Activated naive CD8-positive, alpha-beta T cell (primary cell): ENCODE results near the gene CROCC2.

Experiments
- H3K27ac Mint-ChIP-seq: one replicate; pipeline ENCODE4 v1.8.0; 2021; ENCODE audit warnings: mixed read lengths
- H3K27me3 Mint-ChIP-seq: one replicate; pipeline ENCODE4 v1.8.0; 2021; ENCODE audit warnings: mixed read lengths
- H3K36me3 Mint-ChIP-seq: one replicate; pipeline ENCODE4 v1.8.0; 2021; ENCODE audit warnings: mixed read lengths
- H3K4me1 Mint-ChIP-seq: one replicate; pipeline ENCODE4 v1.8.0; 2021; ENCODE audit warnings: low read depth, mixed read lengths
- H3K4me3 Mint-ChIP-seq: one replicate; pipeline ENCODE4 v1.8.0; 2021; ENCODE audit warnings: mild to moderate bottlenecking, mixed read lengths
- H3K9me3 Mint-ChIP-seq: one replicate; pipeline ENCODE4 v1.8.0; 2021; ENCODE audit warnings: low read depth, mixed read lengths

Gene CROCC2

GRCh38 chr2:240906911-240907590 is 915 bp downstream of the CROCC2 start:
- Mint-ChIP-seq H3K36me3 (no peaks in the 10 kb centered on the region), H3K9me3 (no peaks in the 10 kb centered on the region), H3K27me3 (peaks cover 4% of the 10 kb centered on the region), H3K4me3 (no peak overlapping the region), H3K27ac (no peak overlapping the region), H3K4me1 (no peaks in the 10 kb centered on the region)

DNA sequence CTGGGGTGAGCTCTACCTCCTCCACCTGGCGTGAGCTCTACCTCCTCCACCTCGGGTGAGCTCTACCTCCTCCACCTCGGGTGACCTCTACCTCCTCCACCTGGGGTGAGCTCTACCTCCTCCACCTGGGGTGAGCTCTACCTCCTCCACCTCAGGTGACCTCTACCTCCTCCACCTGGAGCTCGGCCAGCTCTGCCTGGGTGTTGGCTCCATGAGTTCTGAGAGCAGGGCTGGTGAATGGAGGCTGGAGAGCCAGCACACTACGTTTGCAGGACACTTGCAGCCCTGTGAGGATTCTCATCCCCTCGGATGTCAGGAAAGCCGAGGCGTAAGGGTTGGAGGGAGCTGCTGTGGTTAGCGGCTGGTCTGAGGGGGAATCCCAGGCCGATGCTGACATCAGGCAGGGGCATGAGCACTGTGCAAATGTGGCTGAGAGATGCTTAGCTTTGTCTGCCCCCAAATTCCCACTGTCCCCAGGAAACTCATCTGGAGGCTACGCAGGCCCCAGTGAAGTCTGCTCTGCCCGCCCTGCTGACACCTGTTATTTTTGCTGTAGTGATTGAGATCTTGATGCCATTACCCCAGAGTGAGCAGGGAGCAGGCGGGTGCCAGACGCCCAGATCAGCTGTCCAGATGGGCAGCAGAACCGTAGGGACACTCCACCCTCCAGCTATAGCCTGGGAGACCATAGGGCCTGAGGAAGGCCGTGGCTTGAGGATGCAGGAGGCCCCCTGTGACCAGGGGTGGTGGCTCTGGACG is 3.3 kb downstream of the CROCC2 start:
- Mint-ChIP-seq H3K27me3 (peaks cover 7% of the 10 kb centered on the region), H3K4me3 (no peak overlapping the region), H3K9me3 (no peaks in the 10 kb centered on the region), H3K36me3 (peaks cover 2% of the 10 kb centered on the region), H3K27ac (no peak overlapping the region), H3K4me1 (no peaks in the 10 kb centered on the region)

DNA sequence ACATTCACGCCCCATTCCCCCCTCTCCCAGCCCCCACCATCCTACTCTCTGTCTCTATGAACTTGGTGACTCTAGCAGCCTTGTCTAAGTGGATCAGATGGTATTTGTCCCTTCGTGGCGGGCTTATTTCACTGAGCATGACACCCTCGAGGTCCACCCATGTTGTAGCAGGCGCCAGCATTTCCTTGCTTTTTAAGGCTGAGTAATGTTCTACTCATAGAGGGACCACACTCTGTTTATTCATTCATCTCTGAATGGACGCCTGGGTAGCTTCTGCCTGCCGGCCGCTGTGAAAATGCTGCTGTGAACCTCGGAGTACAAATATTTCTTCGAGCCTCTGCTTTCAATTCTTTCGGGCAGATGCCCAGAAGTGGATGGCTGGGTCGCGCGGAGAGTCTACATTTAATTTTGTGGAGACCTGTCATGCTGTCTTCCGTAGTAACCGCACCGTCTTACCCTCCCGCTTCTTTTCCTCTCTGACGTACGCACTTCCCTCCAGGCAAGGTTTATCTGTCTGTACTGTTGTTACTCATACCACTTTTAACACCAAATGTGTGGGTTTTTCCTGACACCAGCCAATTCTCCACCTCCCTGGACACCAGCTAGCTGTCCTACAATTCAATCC is 5.6 kb downstream of the CROCC2 start:
- Mint-ChIP-seq H3K27me3 (peaks cover 7% of the 10 kb centered on the region), H3K4me1 (peaks cover 2% of the 10 kb centered on the region), H3K9me3 (no peaks in the 10 kb centered on the region), H3K4me3 (no peak overlapping the region), H3K36me3 (peaks cover 2% of the 10 kb centered on the region), H3K27ac (no peak overlapping the region)

DNA sequence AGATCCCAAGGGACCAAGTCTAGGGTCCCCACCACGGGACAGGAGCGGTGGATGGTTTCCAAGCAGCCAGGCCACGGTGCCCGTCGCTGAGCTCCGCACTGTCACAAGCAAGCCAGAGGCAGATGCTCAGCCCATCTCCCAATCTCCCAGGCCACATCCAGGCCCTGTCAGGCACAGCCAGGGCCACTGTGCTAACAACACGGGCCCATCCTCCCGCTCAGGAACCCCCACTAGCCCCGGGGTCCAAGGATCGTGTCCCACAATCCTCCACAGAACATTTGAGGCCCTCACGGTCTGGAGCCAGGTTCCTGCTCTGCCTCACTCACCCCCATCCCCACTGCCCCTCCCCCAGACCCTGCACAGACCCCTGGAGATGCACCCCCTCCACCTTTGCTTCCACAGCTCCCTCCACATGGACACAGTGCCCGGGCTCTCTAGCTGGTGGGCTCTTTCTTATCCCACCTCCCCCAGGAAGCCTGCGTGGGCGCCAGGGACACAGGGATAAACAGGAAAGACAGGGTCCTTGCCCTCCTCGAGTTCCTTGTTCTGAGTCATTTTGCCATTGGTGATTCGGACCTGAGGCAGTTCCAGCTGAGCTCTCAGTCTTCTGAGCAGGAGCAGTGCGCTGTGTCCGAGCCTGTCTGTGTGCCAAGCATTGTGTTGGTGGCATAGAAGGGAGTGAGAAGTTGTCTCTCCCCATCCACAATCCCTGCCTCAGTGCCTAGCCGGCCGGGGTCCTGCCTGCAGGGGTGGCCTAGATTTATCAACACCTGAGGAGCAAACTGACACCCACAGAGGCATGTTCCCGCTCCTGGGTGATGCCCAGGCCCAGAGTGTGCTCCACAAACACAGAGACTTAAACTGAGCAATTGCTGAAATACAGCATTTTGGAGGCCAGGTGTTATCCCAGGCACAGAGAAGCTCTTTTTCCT is 7.0 kb downstream of the CROCC2 start:
- Mint-ChIP-seq H3K27ac (no peak overlapping the region), H3K36me3 (peaks cover 2% of the 10 kb centered on the region), H3K9me3 (no peaks in the 10 kb centered on the region), H3K27me3 (peaks cover 7% of the 10 kb centered on the region), H3K4me1 (peaks cover 2% of the 10 kb centered on the region), H3K4me3 (no peak overlapping the region)

DNA sequence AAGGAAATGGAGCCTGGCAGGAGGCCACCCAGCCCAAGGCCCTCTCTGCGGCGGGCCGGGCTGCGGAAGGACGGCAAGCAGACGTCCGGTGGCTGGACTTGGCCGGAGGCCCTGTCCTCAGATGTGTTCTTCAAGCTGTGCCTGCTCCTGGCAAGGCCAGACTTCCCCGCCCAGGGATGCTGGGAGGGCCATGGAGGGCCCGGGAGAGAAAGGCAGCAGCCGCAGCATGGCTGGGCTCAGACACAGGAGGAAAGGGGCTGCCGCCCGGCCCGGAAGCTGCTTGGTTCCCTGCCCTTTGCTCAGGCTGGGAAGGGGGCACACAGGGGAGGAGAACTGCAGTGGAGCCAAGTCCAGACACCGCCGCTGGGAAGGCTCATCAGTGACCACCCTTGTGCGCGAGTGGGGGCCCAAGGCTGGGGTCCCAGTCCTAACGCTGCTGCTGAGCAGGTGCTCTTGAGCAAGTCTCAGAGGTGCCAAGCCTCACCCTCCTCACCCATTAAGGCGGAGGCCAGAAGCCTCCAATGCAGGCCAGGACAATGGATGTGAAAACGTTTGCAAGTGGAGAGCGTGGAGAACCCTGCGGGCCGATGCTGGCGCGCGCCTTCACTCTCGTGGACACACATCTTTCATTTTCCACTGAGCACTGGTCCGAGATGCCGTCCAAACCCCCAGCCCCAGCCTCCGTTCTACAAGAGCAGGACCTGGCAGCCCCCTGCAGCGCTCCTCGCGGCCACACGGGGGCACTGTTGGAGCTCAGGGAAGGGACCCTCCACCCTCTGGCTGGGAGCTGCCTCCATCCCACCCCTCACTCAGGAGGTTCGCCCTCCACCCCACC is 7.9 kb downstream of the CROCC2 start:
- H3K36me3 Mint-ChIP-seq = peaks cover 2% of the 10 kb centered on the region
- peaks cover 2% of the 10 kb centered on the region for H3K4me1 Mint-ChIP-seq
- no peak overlapping the region for H3K27ac Mint-ChIP-seq
- H3K4me3 Mint-ChIP-seq = no peak overlapping the region
- peaks cover 7% of the 10 kb centered on the region for H3K27me3 Mint-ChIP-seq
- H3K9me3 Mint-ChIP-seq = no peaks in the 10 kb centered on the region

DNA sequence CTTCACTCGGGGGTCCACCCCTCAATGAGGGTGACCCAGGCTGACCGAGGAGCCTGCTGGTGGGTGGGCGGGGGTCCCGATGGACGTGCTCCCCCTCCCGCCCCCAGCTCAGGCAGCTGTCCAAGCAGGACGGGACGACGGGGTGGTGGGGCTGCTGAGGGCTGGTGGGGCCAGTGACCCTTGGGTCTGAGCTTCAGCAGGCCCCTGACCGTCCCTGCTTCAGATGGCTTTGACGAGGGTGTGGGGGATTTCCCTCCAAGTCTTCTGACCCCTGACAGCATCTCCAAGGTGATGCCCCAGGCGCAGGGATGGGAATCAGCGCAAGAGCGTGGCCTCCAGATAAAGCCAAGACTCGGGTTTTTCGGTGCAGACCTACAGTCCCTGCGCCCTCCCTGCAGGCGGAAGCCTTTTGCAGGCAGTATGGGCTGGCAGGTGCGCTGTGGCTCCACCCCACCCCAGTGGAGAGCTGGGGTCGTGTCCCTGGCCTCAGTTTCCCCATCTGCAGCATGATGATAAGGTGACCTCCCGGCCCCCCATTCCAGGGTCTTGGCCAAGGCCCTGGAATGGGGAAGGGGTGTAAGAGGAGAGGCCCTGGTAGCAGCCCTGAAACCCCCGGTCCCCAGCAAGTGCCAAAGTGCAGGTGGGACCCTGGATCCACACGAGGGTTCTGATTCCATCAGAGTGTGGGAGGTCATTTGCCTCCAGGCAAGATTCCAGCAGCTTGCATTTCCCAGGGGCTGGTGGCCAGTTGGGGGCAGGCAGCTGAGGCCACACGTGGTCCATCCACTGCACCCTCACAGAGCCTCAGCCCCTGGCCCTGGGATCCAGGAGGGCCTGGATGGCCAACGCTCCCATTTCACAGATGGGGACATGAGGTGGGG is 8.7 kb downstream of the CROCC2 start:
- no peak overlapping the region for H3K4me3 Mint-ChIP-seq
- no peak overlapping the region for H3K27ac Mint-ChIP-seq
- peaks cover 7% of the 10 kb centered on the region for H3K27me3 Mint-ChIP-seq
- peaks cover 2% of the 10 kb centered on the region for H3K36me3 Mint-ChIP-seq
- peaks cover 2% of the 10 kb centered on the region for H3K4me1 Mint-ChIP-seq
- H3K9me3 Mint-ChIP-seq = no peaks in the 10 kb centered on the region

DNA sequence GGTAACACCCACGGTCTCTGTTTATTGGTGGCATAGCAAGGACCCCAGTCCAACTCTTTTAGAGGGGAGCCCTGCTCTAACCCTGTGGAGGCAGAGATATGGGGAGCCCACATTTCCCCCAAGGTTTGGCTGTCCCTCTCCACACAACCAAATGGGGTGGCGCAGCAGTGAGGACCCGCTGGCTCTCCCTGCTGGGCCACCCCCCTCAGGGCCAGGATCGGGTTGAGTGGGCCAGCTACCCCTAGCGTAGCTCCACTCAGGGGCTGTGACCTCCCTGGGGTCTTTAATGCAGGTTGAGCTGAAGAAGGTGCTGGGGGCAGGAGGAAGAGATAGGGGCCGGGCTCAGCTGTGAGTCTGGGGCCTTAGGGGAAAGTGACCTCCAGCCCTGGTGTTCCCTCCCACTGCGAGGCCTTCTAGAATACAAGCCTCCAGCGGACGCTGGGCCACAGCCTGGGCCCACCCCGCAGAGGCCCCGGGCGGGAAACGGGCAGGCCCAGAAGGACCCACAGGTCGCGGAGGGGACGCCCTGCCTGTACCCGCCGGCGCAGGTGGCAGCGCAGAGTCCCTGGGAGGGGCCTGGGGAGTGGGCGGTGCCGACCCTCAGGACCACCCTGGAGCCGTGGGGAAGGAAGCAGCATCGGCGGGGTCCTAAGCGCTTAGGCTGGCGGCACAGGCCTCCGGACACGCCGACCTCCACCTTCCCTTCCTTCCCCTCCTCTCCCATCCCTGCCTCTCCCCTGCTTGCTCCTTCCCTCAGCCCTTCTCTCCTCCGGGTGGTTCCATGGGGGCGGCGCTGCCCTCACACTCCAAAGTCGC is 9.6 kb downstream of the CROCC2 start:
- Mint-ChIP-seq H3K9me3 (no peaks in the 10 kb centered on the region), H3K36me3 (peaks cover 2% of the 10 kb centered on the region), H3K27ac (no peak overlapping the region), H3K4me1 (peaks cover 2% of the 10 kb centered on the region), H3K27me3 (peaks cover 7% of the 10 kb centered on the region), H3K4me3 (no peak overlapping the region)

- Mint-ChIP-seq H3K4me3 (no peak overlapping the region), H3K9me3 (no peaks in the 10 kb centered on the region), H3K36me3 (peaks cover 2% of the 10 kb centered on the region), H3K27ac (no peak overlapping the region), H3K4me1 (peaks cover 2% of the 10 kb centered on the region), H3K27me3 (peaks cover 6% of the 10 kb centered on the region)
Measured at GRCh38 chr2:240916571-240917008, 10.5 kb downstream of the CROCC2 start.

- Mint-ChIP-seq H3K4me3 (no peak overlapping the region), H3K4me1 (peaks cover 2% of the 10 kb centered on the region), H3K27ac (no peak overlapping the region), H3K9me3 (no peaks in the 10 kb centered on the region), H3K27me3 (peaks cover 2% of the 10 kb centered on the region), H3K36me3 (peaks cover 2% of the 10 kb centered on the region)
Measured at GRCh38 chr2:240917009-240917683, 11.0 kb downstream of the CROCC2 start.

DNA sequence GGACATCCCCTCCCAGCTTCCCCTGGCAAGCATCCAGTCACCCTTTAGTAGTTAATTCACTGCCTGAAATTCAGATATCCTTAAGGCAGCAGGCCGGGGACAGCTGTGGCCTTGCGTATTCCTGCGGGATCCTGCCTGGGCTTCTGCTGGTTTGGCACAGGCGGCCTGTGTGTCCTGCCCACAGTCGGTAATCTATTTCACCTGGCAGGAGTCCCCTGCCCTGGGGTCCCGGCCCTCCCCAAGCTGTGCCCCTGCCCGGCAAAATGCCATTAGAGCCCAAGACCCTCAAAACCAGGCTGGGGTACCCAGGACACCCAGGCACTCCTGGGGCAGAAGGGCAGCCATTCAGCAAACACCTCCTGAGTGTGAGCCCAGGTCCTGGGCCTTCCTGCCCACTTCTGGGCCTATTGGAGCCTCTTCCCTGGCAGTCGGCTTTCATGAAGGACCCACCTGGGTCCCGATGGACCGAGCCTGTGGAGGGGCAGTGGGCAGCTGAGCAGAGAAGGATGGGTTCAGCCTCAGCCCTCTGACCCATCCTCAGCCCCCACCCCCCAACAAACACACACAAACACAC is 11.6 kb downstream of the CROCC2 start:
- no peaks in the 10 kb centered on the region for H3K9me3 Mint-ChIP-seq
- H3K27me3 Mint-ChIP-seq = no peaks in the 10 kb centered on the region
- peaks cover 2% of the 10 kb centered on the region for H3K4me1 Mint-ChIP-seq
- H3K27ac Mint-ChIP-seq = no peak overlapping the region
- H3K4me3 Mint-ChIP-seq = no peak overlapping the region
- H3K36me3 Mint-ChIP-seq = no peaks in the 10 kb centered on the region

GRCh38 chr2:240918258-240919091 is 12.3 kb downstream of the CROCC2 start:
- H3K4me1 Mint-ChIP-seq = peaks cover 2% of the 10 kb centered on the region
- no peaks in the 10 kb centered on the region for H3K9me3 Mint-ChIP-seq
- H3K27me3 Mint-ChIP-seq = no peaks in the 10 kb centered on the region
- H3K36me3 Mint-ChIP-seq = no peaks in the 10 kb centered on the region
- no peak overlapping the region for H3K27ac Mint-ChIP-seq
- H3K4me3 Mint-ChIP-seq = no peak overlapping the region
